Measurements from ENCODE around the gene KIF26B. TPM values are rescaled to one million over a fixed set of nuclear protein-coding genes. Genes with fewer than 3 reads are reported as not detected.

KIF26B gene
- total RNA-seq, 4 donors from 2014 or later, result 0.90 to 2.0 (median 1.5) TPM

DNA sequence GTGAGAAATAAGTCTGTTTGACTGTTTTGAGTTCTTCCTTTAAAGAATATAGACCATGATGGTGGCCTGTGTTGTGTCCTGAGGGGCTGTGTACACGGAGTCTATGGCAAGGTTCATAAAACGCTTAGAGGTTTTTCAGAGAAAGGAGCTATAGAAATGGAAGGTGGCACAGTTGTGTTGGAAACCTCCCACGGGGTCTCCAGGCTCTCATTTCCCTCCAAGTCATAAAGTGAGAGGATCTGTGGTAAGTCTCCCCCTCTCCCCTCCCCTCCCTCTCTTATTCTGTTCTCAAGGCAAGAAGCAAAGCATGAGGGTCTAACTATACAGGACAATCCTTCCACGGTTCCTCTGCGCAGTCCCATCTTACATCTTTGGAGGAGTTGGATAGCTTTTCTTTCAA is 139.2 kb downstream of the KIF26B start:
- Histone ChIP-seq H3K9me3 (no peaks in the 10 kb centered on the region), H3K27me3 (no peaks in the 10 kb centered on the region), H3K36me3 (no peaks in the 10 kb centered on the region), H3K4me1 (no peaks in the 10 kb centered on the region), H3K27ac (no peak overlapping the region), H3K4me3 (no peak overlapping the region)
- no peak for DNase-seq (ENCODE audit: low spot score in 2 of 2)
- 53 to 61% methylated on average over 5 of the region's 5 CpGs for WGBS, 2 donors
- TF ChIP-seq POLR2A (IDR thresholded peaks at IDR 0.05) (no peak), EP300 (IDR thresholded peaks at IDR 0.05) (no peak)
- TF ChIP-seq, protein P1, sequence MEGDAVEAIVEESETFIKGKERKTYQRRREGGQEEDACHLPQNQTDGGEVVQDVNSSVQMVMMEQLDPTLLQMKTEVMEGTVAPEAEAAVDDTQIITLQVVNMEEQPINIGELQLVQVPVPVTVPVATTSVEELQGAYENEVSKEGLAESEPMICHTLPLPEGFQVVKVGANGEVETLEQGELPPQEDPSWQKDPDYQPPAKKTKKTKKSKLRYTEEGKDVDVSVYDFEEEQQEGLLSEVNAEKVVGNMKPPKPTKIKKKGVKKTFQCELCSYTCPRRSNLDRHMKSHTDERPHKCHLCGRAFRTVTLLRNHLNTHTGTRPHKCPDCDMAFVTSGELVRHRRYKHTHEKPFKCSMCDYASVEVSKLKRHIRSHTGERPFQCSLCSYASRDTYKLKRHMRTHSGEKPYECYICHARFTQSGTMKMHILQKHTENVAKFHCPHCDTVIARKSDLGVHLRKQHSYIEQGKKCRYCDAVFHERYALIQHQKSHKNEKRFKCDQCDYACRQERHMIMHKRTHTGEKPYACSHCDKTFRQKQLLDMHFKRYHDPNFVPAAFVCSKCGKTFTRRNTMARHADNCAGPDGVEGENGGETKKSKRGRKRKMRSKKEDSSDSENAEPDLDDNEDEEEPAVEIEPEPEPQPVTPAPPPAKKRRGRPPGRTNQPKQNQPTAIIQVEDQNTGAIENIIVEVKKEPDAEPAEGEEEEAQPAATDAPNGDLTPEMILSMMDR (IDR thresholded peaks at IDR 0.05), result no peak

DNA sequence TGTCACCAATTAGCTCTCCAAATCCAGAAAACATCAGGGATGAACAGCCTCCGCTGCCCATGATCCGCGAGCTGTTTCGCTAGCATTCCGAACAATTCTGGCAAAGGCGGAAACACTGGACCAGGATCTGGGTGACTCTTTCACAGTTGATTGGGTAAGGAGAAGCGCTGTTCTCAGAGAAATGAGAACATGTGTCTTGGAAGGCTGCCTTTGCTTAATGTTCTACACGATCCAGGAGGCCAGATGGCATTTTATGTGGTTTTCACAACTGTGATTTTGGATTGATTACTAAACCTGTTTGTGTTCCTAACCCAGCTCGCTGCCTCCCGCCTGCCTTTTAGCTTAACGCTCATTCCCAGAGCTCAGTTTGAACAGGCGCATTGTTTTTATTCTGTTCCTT is 144.0 kb downstream of the KIF26B start:
- TF ChIP-seq, protein P1 (IDR thresholded peaks at IDR 0.05), result no peak
- no peak for TF ChIP-seq EP300 (IDR thresholded peaks at IDR 0.05)
- TF ChIP-seq POLR2A (IDR thresholded peaks at IDR 0.05), result no peak
- H3K9me3 ChIP-seq, result no peaks in the 10 kb centered on the region
- no peaks in the 10 kb centered on the region for H3K27me3 ChIP-seq
- 55 to 56% methylated on average over 12 of the region's 12 CpGs for WGBS, 2 donors
- DNase-seq (ENCODE audit: low spot score in 2 of 2), result peak in 1 of 2 donors; percentile 10
- H3K4me3 ChIP-seq, result no peak overlapping the region
- peaks cover 0 to 7% (median 0%) of the 10 kb centered on the region in 4 donors for H3K4me1 ChIP-seq
- no peak overlapping the region for H3K27ac ChIP-seq
- H3K36me3 ChIP-seq, result no peaks in the 10 kb centered on the region

DNA sequence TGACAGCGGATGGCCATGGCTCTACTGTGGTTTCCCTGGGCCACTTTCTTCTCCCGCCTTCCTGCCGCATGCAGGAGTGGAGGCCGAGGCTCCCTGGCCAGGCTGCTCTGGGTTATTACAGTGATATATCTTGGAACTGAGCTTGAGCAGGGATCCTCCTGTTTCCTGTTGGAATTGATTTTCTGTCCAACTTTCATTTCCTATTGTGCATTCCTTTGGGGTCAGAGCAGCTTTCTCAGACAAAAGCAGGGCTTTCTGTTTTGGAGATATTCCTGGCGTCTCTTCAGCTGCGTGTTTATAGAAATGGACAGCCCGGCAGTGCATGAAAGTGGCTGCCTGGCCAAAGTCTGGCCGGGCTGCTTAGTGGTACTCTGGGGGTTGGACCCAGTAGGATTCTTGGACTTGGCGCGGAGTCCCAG is 146.4 kb downstream of the KIF26B start:
- H3K36me3 ChIP-seq, result no peaks in the 10 kb centered on the region
- no peaks in the 10 kb centered on the region for H3K27me3 ChIP-seq
- no peak overlapping the region for H3K27ac ChIP-seq
- 44 to 52% methylated on average over 10 of the region's 10 CpGs for WGBS, 2 donors
- DNase-seq (ENCODE audit: low spot score in 2 of 2), result no peak
- peak overlapping the region in 1 of 4 donors; percentile 15 for H3K4me3 ChIP-seq
- H3K9me3 ChIP-seq, result no peaks in the 10 kb centered on the region
- TF ChIP-seq POLR2A (IDR thresholded peaks at IDR 0.05), result no peak
- TF ChIP-seq, protein P1 (IDR thresholded peaks at IDR 0.05), result no peak
- no peak for TF ChIP-seq EP300 (IDR thresholded peaks at IDR 0.05)
- peaks cover 0 to 7% (median 0%) of the 10 kb centered on the region in 4 donors for H3K4me1 ChIP-seq

DNA sequence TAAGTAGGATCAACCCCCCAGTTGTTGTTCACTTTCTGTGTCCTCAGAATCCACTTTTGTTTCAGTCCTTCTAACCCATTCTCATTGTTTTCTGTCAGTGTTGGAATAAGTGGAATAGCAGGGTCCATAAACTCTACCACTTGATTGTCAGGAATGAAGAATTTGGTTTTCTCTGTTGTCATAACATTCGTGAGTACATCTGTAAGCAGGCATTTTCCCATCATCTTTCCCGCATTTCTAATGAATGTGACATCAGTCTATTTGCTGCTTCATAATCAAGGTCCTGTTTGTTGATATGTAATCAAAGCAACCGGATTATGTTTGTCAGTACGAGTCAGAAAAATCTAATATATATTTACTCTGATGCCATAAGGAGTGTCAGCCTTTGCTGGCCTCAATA is 147.1 kb downstream of the KIF26B start:
- Histone ChIP-seq H3K27me3 (no peaks in the 10 kb centered on the region), H3K4me1 (peaks cover 0 to 7% (median 0%) of the 10 kb centered on the region in 4 donors), H3K9me3 (no peaks in the 10 kb centered on the region), H3K4me3 (no peak overlapping the region), H3K27ac (no peak overlapping the region), H3K36me3 (no peaks in the 10 kb centered on the region)
- 75% methylated on average over 4 of the region's 4 CpGs for WGBS, 2 donors
- TF ChIP-seq, protein P1 (IDR thresholded peaks at IDR 0.05), result no peak
- TF ChIP-seq POLR2A (IDR thresholded peaks at IDR 0.05), result no peak
- TF ChIP-seq EP300 (IDR thresholded peaks at IDR 0.05), result no peak
- DNase-seq (ENCODE audit: low spot score in 2 of 2), result no peak

DNA sequence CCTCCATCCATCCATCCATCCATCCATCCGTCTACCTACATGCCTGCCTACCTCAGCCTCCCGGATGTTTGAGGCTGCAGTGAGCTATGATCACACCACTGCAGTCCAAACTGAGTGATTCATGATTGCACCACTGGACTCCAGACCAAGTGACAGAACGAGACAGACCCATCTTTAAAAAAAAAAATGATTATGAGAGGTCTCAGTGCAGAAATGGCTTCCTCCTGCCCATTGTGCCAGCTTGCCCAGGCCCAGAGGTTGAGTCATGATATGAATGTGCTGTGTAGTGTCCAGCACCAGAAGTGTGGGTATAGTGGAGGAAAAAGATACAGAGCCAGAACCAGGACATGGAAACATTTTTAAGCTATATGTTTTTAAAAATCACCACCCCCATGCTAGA is 149.9 kb downstream of the KIF26B start:
- TF ChIP-seq, protein P1 (IDR thresholded peaks at IDR 0.05), result no peak
- TF ChIP-seq POLR2A (IDR thresholded peaks at IDR 0.05) (no peak), EP300 (IDR thresholded peaks at IDR 0.05) (no peak)
- 84 to 87% methylated on average over 3 of the region's 3 CpGs for WGBS, 2 donors
- Histone ChIP-seq H3K36me3 (no peaks in the 10 kb centered on the region), H3K4me3 (no peak overlapping the region), H3K27me3 (no peaks in the 10 kb centered on the region), H3K9me3 (no peaks in the 10 kb centered on the region), H3K4me1 (peaks cover 0 to 7% (median 0%) of the 10 kb centered on the region in 4 donors), H3K27ac (no peak overlapping the region)
- DNase-seq (ENCODE audit: low spot score in 2 of 2), result no peak

Measured in tibial nerve (tissue), 4 donors.